Measurements from ENCODE around the gene PCP4L1. TPM values are rescaled to one million over a fixed set of nuclear protein-coding genes. Genes with fewer than 3 reads are reported as not detected.
"Not testable (repeated sequence)": the region's sequence is repeated elsewhere in the genome, so short reads cannot be mapped to it uniquely, and the experiment has no call there.

PCP4L1 gene
- total and polyA plus RNA-seq, 12 donors, result 0.11 to 0.39 (median 0.27) TPM; not detected in 6

- no peak for TF ChIP-seq POLR2A (IDR thresholded peaks at IDR 0.05)
- TF ChIP-seq CTCF (IDR thresholded peaks at IDR 0.05), result no peak
These were observed 20.5 kb upstream of the PCP4L1 start, which contains the start of gene NR1I3 for GRCh38 chr1:161238039-161238473. TSS of gene NR1I3 (minus strand) at chr1:161238203. CDS start at chr1:161236565, 1,638 bp downstream.

GRCh38 chr1:161241682-161242081 lies 16.9 kb upstream of the PCP4L1 start:
- Histone ChIP-seq H3K4me3 (no peak overlapping the region), H3K9me3 (replicated peaks in 1 of 3) (no peaks in the 10 kb centered on the region), H3K4me1 (replicated peaks in 1 of 2) (no peaks in the 10 kb centered on the region), H3K36me3 (replicated peaks in 1 of 2) (no peaks in the 10 kb centered on the region), H3K27me3 (no peaks in the 10 kb centered on the region), H3K27ac (no peak overlapping the region)
- TF ChIP-seq POLR2A (IDR thresholded peaks at IDR 0.05), result no peak
- TF ChIP-seq CTCF (IDR thresholded peaks at IDR 0.05), result no peak
- DNase-seq, result no peak
- intact Hi-C loops (cut with DNase I), result no loop called here
- WGBS, 4 donors, result 75 to 88% (median 84%) methylated on average over 3 of the region's 3 CpGs

More at GRCh38 chr1:161238039-161238473, 20.5 kb upstream of the PCP4L1 start, which contains the start of gene NR1I3:
- no peak within 1 kb of the TSS for H3K27ac ChIP-seq
- no peaks in the 10 kb centered on the region for H3K27me3 ChIP-seq
- H3K4me3 ChIP-seq, result no peak within 1 kb of the TSS
- H3K36me3 ChIP-seq (replicated peaks in 1 of 2), result no peaks in the 10 kb centered on the region
- no peaks in the 10 kb centered on the region for H3K9me3 ChIP-seq (replicated peaks in 1 of 3)
- intact Hi-C loops (cut with DNase I), result no loop called here
- H3K4me1 ChIP-seq (replicated peaks in 1 of 2), result no peaks in the 10 kb centered on the region
- WGBS, 4 donors, result 62 to 72% (median 64%) methylated on average over 4 of the region's 4 CpGs
- DNase-seq, result no peak

- no peaks in the 10 kb centered on the region for H3K27me3 ChIP-seq
- no peak overlapping the region for H3K4me3 ChIP-seq
- intact Hi-C loops (cut with DNase I), result no loop called here
- H3K36me3 ChIP-seq (replicated peaks in 1 of 2), result no peaks in the 10 kb centered on the region
- H3K4me1 ChIP-seq (replicated peaks in 1 of 2), result no peaks in the 10 kb centered on the region
- DNase-seq, result no peak
- TF ChIP-seq CTCF (IDR thresholded peaks at IDR 0.05) (no peak), POLR2A (IDR thresholded peaks at IDR 0.05) (no peak)
- H3K9me3 ChIP-seq (replicated peaks in 1 of 3), result no peaks in the 10 kb centered on the region
- no peak overlapping the region for H3K27ac ChIP-seq
- WGBS, 4 donors, result 65 to 75% (median 70%) methylated on average over 2 of the region's 2 CpGs
These were observed 16.2 kb upstream of the PCP4L1 start for GRCh38 chr1:161242313-161242712.

- H3K36me3 ChIP-seq (replicated peaks in 1 of 2), result no peaks in the 10 kb centered on the region
- intact Hi-C loops (cut with DNase I), result no loop called here
- H3K9me3 ChIP-seq (replicated peaks in 1 of 3), result no peaks in the 10 kb centered on the region
- TF ChIP-seq CTCF (IDR thresholded peaks at IDR 0.05) (no peak), POLR2A (IDR thresholded peaks at IDR 0.05) (no peak)
- no peak overlapping the region for H3K4me3 ChIP-seq
- no peaks in the 10 kb centered on the region for H3K27me3 ChIP-seq
- no peak for DNase-seq
- no peaks in the 10 kb centered on the region for H3K4me1 ChIP-seq (replicated peaks in 1 of 2)
- no peak overlapping the region for H3K27ac ChIP-seq
- 79 to 94% (median 93%) methylated on average over 4 of the region's 4 CpGs for WGBS, 4 donors
These were observed 13.7 kb upstream of the PCP4L1 start for GRCh38 chr1:161244888-161245287.

- H3K4me3 ChIP-seq; H3K27ac ChIP-seq; H3K4me1 ChIP-seq (replicated peaks in 1 of 2); H3K36me3 ChIP-seq (replicated peaks in 1 of 2); H3K27me3 ChIP-seq; H3K9me3 ChIP-seq (replicated peaks in 1 of 3); intact Hi-C loops (cut with DNase I); DNase-seq: not testable (repeated sequence)
- 72 to 84% (median 77%) methylated on average over 5 of the region's 5 CpGs for WGBS, 4 donors
These were observed 8.4 kb upstream of the PCP4L1 start for GRCh38 chr1:161250100-161250499.

All from adrenal gland (tissue), 12 donors.